GM19468 (cell line): ENCODE data around the gene DIP2B.

Source experiments
- ATAC-seq: cut with Tn5 transposase; IDR thresholded peaks from one replicate; pipeline ENCODE4 v1.9.1; 2021; ENCODE audit warnings: mild to moderate bottlenecking, moderate library complexity, moderate number of reproducible peaks; ENCODE audit not compliant: unreplicated experiment; ENCODE audit errors: extremely low read depth

The DIP2B gene

GRCh38 chr12:50572287-50572686, 67.5 kb downstream of the DIP2B start:
- no peak for ATAC-seq

GRCh38 chr12:50572760-50573159, 68.0 kb downstream of the DIP2B start:
- no peak for ATAC-seq

- ATAC-seq = no peak
Observed at GRCh38 chr12:50573271-50573670, 68.5 kb downstream of the DIP2B start.

- ATAC-seq = no peak
Observed at GRCh38 chr12:50574601-50575348, 70.0 kb downstream of the DIP2B start.

GRCh38 chr12:50579757-50580267, 75.0 kb downstream of the DIP2B start:
- no peak for ATAC-seq

- no peak for ATAC-seq
Observed at GRCh38 chr12:50580436-50580835, 75.7 kb downstream of the DIP2B start.

- no peak for ATAC-seq
Observed at GRCh38 chr12:50581226-50582184, 76.7 kb downstream of the DIP2B start.

- ATAC-seq = no peak
Observed at GRCh38 chr12:50584135-50584534, 79.3 kb downstream of the DIP2B start.

GRCh38 chr12:50589650-50590435, 85.1 kb downstream of the DIP2B start:
- no peak for ATAC-seq

- ATAC-seq = no peak
Observed at GRCh38 chr12:50590869-50591268, 86.1 kb downstream of the DIP2B start.

- ATAC-seq = no peak
Observed at GRCh38 chr12:50595667-50596066, 90.9 kb downstream of the DIP2B start.

- peak; percentile 54 for ATAC-seq
Observed at GRCh38 chr12:50597200-50598195, 92.7 kb downstream of the DIP2B start.

GRCh38 chr12:50598321-50598862, 93.6 kb downstream of the DIP2B start:
- no peak for ATAC-seq

GRCh38 chr12:50599366-50600095, 94.7 kb downstream of the DIP2B start:
- no peak for ATAC-seq

- ATAC-seq = no peak
Observed at GRCh38 chr12:50600364-50600763, 95.6 kb downstream of the DIP2B start.

- ATAC-seq = no peak
Observed at GRCh38 chr12:50603817-50604639, 99.2 kb downstream of the DIP2B start.

GRCh38 chr12:50604640-50604920, 99.8 kb downstream of the DIP2B start:
- ATAC-seq = no peak
